ENCODE results near the gene SP140.

The SP140 gene

GRCh38 chr2:230318190-230319121 is 92.9 kb downstream of the SP140 start:
- no peak overlapping the region for H3K27ac ChIP-seq
- H3K36me3 ChIP-seq = no peaks in the 10 kb centered on the region
- DNase-seq = no peak
- H3K4me3 ChIP-seq = no peak overlapping the region
- intact Hi-C loops (cut with DNase I; ENCODE audit: low total_unique reads) = no loop called here
- H3K27me3 ChIP-seq = no peaks in the 10 kb centered on the region
- no peaks in the 10 kb centered on the region for H3K4me1 ChIP-seq
- peaks cover 0 to 3% (median 3%) of the 10 kb centered on the region in 3 donors for H3K9me3 ChIP-seq
- no peak for TF ChIP-seq CTCF (IDR thresholded peaks at IDR 0.05)

- Histone ChIP-seq H3K9me3 (peaks cover 0 to 3% (median 3%) of the 10 kb centered on the region in 3 donors), H3K4me3 (no peak overlapping the region), H3K27me3 (no peaks in the 10 kb centered on the region), H3K4me1 (no peaks in the 10 kb centered on the region), H3K36me3 (no peaks in the 10 kb centered on the region), H3K27ac (no peak overlapping the region)
- DNase-seq = no peak
- TF ChIP-seq CTCF (IDR thresholded peaks at IDR 0.05) = no peak
- intact Hi-C loops (cut with DNase I; ENCODE audit: low total_unique reads) = no loop called here
These were observed 93.8 kb downstream of the SP140 start for GRCh38 chr2:230319211-230319862.

- H3K36me3 ChIP-seq = no peaks in the 10 kb centered on the region
- H3K27ac ChIP-seq = no peak overlapping the region
- TF ChIP-seq CTCF (IDR thresholded peaks at IDR 0.05) = no peak
These were observed 95.5 kb downstream of the SP140 start for GRCh38 chr2:230321031-230321430.

GRCh38 chr2:230322561-230323384 is 97.2 kb downstream of the SP140 start:
- Histone ChIP-seq H3K9me3 (peaks cover 0 to 3% (median 3%) of the 10 kb centered on the region in 3 donors), H3K4me3 (no peak overlapping the region), H3K27me3 (no peaks in the 10 kb centered on the region), H3K27ac (no peak overlapping the region), H3K36me3 (no peaks in the 10 kb centered on the region), H3K4me1 (peaks cover 0 to 13% (median 3%) of the 10 kb centered on the region in 4 donors)
- no peak for TF ChIP-seq CTCF (IDR thresholded peaks at IDR 0.05)
- no peak for DNase-seq
- intact Hi-C loops (cut with DNase I; ENCODE audit: low total_unique reads) = no loop called here

More at GRCh38 chr2:230321031-230321430, 95.5 kb downstream of the SP140 start:
- Histone ChIP-seq H3K4me3 (no peak overlapping the region), H3K9me3 (peaks cover 0 to 3% (median 3%) of the 10 kb centered on the region in 3 donors), H3K27me3 (no peaks in the 10 kb centered on the region), H3K4me1 (no peaks in the 10 kb centered on the region)
- DNase-seq = no peak
- intact Hi-C loops (cut with DNase I; ENCODE audit: low total_unique reads) = no loop called here

GRCh38 chr2:230323385-230324106 is 98.0 kb downstream of the SP140 start:
- intact Hi-C loops (cut with DNase I; ENCODE audit: low total_unique reads) = no loop called here
- Histone ChIP-seq H3K27me3 (no peaks in the 10 kb centered on the region), H3K9me3 (peaks cover 0 to 3% (median 3%) of the 10 kb centered on the region in 3 donors), H3K4me3 (no peak overlapping the region), H3K36me3 (no peaks in the 10 kb centered on the region), H3K4me1 (peaks cover 0 to 21% (median 3%) of the 10 kb centered on the region in 4 donors), H3K27ac (no peak overlapping the region)
- no peak for TF ChIP-seq CTCF (IDR thresholded peaks at IDR 0.05)
- no peak for DNase-seq

Measured in tibial artery (tissue), 4 donors.